Activated T-cell treated with anti-CD3 and anti-CD28 coated beads for 48 hours (primary cell): ENCODE measurements around the gene PWWP2A.

ENCODE experiments used
- DNase-seq: peaks from one replicate; pipeline ENCODE4 v3.0.0-alpha.2; 2020; ENCODE audit warnings: low read depth

Gene PWWP2A

GRCh38 chr5:160129841-160130240, 10.6 kb upstream of the PWWP2A start:
- DNase-seq = no peak

DNA sequence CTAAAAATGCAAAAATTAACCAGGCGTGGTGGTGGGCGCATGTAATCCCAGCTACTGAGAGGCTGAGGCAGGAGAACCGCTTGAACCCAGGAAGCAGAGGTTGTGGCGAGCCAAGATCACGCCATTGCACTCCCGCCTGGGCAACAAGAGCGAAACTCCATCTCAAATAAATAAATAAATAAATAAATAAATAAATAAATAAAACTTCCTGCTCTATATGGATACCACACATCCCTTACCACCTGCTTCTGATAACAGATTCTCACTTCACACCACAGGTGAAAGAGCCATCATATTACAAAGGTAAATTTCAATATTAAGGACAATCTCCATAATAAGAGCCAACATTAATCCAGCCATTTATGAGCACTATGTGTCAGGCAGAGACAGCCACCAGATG, 9.4 kb upstream of the PWWP2A start:
- no peak for DNase-seq

DNA sequence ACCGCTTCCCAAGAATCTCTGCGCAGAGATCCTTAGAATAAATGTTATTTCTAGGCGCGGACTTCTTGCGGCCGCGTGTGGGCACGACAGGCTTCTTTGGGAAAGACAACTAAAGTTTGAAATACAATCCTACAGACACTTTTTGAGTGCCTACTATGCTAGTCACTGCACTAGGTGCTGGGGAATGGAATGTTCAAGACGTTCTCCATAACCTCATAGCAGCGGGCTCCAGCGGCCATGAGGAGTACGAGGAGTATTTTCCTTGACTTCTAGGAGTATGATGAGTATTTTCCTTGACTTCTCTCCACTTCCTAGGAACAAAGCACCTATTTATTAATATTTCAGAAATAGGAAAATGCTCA, 636 bp upstream of the PWWP2A start:
- no peak for DNase-seq

DNA sequence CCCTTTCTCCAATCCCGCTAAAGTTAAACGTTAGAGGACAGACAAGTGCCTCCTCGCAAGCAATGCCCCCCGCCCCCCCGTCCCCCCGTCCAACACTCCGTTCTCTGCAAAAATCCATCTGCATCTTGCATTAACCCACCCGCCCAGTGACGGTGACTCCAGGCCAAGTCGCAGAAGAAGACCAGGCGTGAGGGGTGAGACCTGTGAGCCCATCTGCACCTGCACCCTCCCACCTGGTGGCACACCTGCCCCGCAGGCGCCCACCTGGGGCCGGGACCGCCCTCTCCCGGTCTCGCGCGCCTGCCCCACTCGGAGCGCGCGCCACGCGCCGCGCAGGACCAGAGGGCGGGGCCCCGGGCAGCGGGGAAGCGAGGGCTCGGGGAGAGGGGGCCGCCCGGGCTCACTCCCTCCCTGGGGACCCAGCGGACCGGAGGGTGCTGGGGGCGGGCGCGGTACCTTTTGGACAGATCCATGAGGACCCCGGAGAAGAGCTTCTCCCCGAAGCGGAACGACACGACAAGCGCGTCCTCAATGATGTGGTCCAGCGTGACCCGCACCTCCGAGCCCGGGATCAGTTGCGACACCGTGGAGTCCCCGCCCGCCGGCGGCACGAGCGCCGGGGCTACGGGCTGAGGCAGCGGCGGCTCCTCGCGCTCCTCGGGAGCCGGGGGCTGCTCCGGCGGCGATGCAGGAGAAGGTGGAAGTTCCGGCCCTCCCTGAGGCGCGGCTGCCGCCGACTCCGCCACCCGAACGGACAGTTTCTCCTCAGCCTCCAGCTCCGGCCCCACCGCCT, 705 bp downstream of the PWWP2A start:
- DNase-seq = peak; percentile 25

DNA sequence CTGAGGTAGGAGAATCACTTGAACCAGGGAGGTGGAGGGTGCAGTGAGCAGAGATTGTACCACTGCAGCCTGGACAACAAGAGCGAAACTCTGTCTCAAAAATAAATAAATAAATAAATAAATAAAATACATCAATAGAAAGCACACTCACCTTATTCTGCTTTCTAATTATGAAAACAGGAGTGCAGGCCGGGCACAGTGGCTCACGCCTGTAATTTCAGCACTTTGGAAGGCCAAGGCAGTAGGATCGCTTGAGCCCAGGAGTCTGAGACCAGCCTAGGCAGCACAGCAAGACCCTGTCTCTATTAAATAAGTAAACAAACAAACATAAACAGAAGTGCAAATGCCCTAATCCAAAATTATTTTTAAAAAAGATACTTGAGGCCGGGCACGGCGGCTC, 2.3 kb downstream of the PWWP2A start:
- DNase-seq = no peak

DNA sequence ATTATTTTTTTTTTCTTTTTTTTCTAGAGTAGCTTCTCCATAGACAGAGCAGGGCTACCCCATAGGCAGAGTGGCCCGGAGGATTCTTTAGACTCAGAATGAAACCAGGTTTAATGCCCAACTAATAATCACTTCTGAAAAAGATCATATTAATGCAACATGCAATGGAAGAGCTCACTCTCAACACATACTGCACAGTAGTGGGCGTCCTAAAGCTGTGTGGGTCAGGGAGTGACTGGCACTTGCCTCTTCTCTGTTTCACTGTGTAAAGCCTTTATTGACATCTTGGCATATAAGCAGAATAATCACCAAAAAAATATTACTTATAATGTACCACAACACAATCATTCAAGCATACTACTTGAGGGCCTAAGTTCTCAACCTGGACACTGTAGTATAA, 11.1 kb downstream of the PWWP2A start:
- DNase-seq = no peak

GRCh38 chr5:160105686-160106360, 13.4 kb downstream of the PWWP2A start:
- no peak for DNase-seq

- DNase-seq = no peak
Measured at GRCh38 chr5:160097991-160098390, 21.3 kb downstream of the PWWP2A start.

DNA sequence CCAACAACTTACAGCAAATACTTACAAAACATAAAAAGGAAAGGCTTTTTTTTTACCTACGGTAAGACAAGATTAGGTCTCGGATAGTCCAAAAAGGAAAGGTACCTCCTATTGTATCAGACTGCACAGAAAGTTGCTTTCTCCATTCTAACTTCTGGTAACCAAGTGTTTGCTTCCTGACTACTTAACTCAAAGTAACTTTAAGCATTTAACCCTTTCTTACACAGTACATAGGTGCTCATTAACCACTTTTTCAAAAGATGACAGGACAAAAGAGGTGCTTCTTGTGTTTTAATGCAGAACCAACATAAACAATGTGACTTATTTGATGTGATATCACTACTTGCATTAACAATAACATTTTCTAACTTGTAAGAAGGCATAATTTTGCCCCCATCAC, 23.1 kb downstream of the PWWP2A start:
- no peak for DNase-seq

- no peak for DNase-seq
Measured at GRCh38 chr5:160092960-160093707, 26.1 kb downstream of the PWWP2A start.

DNA sequence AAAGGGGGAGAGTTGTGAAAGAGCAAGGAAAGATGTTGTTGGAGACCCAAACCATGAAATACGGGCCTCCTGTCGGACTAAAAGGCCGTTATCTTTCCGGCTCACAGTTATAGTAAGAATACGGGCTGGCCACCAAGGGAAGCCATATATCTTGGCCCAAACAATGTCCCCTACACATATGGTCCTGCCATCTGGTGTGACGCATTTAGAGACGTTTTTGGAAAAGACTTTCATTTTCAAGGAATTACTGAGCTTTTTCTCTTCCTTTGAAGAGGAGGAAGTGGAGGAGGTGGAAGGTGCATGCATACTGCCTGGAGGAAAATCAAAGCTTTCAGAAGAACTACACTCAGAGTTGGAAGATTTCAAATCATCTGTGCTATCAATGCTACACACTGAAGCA, 26.7 kb downstream of the PWWP2A start:
- no peak for DNase-seq

- no peak for DNase-seq
Measured at GRCh38 chr5:160090059-160090458, 29.2 kb downstream of the PWWP2A start.

- DNase-seq = no peak
Measured at GRCh38 chr5:160089531-160089930, 29.7 kb downstream of the PWWP2A start.

DNA sequence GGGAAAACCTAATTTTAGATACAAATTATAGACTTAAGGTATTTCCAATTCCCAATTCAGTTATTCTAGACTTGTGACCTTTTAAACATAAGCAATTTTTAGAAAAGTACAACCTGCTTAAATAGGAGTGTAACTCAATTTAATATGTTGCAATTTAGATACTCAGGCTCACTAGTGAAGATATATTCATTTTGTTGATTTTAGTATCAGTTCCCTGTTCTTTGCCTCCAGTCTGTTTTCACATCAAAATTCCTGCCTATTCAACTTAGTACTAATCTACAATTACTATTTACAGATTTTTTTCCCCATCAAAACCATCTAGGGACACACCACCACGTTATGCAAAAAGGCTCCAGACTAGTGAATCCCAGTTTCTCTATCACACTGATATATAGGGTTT, 30.4 kb downstream of the PWWP2A start:
- DNase-seq = no peak

GRCh38 chr5:160087199-160087598, 32.1 kb downstream of the PWWP2A start:
- no peak for DNase-seq

GRCh38 chr5:160084144-160084543, 35.1 kb downstream of the PWWP2A start:
- no peak for DNase-seq

DNA sequence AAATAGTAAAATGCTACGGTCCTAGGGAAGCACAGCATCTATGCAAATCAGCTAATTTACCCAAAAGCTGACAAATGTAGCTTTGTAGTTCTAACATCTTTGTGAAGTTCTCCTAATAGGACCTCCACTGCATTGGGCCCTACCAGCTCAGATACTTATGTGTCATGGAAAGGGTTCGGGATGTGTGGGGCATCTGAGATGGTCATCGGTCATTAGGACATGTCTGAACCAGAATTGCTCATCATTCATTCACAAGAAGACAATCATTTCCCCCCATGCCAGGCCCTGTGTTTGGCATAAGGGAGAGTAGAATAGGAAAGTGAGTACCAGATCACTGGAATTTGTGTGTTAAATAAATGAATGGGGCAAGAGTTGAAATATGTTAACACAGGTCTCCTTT, 35.7 kb downstream of the PWWP2A start:
- DNase-seq = no peak

- no peak for DNase-seq
Measured at GRCh38 chr5:160082614-160083500, 36.4 kb downstream of the PWWP2A start.

GRCh38 chr5:160081495-160081894, 37.8 kb downstream of the PWWP2A start:
- no peak for DNase-seq

- DNase-seq = no peak
Measured at GRCh38 chr5:160079753-160080152, 39.5 kb downstream of the PWWP2A start.

- DNase-seq = no peak
Measured at GRCh38 chr5:160076997-160077396, 42.3 kb downstream of the PWWP2A start.

DNA sequence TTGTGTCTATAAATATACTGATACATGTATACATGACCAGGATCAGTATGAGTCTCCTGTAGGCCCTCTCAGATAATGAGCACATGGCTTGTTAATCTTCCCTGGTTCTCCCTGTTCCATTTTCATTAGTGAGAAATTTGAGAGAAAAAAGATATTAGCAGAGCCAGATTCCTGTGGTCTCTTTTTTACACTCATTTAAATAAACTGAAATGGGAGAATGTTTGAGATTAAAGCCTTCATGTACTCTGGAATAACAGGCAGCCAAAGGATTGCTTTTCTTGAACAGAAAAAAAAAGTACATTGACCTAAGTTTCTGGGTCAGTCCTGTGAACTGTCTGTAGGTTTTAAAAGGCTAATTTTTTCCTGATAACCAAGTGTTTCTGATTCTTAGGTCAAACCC, 44.2 kb downstream of the PWWP2A start:
- DNase-seq = no peak
